Fibroblast of skin of left quadriceps (primary cell): ENCODE data around the gene NEURL1.
A peak's percentile ranks its signal among the peaks of the same experiment; 100 is the strongest.
"Not testable (repeated sequence)": the region's sequence is repeated elsewhere in the genome, so short reads cannot be mapped to it uniquely, and the experiment has no call there.

ENCODE experiments used
- DNase-seq, 2 experiments: peaks; one replicate each; pipeline ENCODE4 v3.0.0-alpha.2; 2013; ENCODE audit warnings: low read depth in 2 of 2

Gene NEURL1

GRCh38 chr10:103607051-103607450 lies 113.5 kb downstream of the NEURL1 start:
- not testable (repeated sequence) for DNase-seq

- not testable (repeated sequence) for DNase-seq
These were observed 114.6 kb downstream of the NEURL1 start for GRCh38 chr10:103608056-103608455.

GRCh38 chr10:103609231-103610082 lies 116.0 kb downstream of the NEURL1 start:
- DNase-seq = no peak

- no peak for DNase-seq
These were observed 116.6 kb downstream of the NEURL1 start for GRCh38 chr10:103610083-103610472.

GRCh38 chr10:103610921-103611511 lies 117.5 kb downstream of the NEURL1 start:
- DNase-seq = no peak

DNA sequence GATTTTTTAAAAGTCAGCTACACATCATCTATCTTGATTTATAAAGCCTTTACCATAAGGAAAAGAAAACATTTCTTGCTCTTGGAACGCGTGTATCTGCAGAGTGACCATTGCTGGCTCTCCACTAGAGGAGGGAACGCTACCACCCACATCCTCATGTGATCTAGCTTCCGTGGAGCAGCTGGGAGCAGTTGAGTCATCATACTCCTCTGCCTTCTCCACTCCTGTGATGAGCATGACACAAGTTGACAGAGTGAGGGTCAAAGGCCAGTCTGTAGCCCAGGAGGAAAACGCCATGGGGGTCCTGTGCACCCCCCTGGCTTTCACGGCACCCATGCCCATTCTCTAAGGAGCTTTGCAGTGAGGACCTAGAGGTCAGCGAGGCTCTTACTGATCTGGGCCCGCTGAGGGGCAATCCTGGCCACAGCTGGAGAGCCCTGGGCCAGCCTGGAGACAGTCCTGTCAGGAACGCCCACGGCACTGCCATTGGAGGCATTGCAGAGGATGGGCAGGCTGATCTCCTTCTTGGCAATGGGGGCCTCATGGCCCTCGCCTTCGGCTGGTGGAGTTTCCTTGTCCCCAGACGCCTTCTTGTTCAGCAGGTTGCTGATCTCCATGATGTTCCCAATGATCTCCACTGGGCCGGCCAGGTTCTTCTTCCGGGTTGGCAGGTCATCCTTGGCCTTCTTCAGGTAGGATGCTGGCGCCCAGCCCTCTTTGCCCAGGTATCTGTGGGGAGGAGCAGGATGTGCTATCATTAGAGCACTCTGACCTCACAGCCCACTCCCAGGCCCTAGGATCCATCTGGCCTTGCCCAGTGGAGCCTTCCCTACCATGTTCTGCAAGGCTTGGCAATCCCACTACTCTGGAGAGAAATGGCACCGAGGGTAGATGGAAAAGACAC lies 119.2 kb downstream of the NEURL1 start:
- no peak for DNase-seq

DNA sequence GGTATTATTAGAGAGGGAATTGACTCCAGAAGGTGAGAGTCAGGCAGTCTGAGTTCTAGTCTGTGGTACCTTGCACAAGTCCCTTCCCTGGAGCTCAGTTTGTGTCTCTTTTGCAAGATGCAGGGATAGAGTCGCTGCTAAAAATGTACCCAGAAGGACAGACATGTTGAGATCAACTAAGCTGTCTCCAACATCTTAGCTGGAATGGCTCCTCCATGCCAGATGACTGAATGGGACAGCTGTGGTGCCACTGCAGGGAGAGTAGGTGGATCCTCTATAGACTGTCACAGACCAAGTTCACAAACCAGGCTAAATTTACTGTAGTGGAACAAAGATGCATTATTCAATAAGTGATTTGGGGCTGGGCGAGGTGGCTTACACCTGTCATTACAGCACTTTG lies 120.1 kb downstream of the NEURL1 start:
- DNase-seq = no peak

DNA sequence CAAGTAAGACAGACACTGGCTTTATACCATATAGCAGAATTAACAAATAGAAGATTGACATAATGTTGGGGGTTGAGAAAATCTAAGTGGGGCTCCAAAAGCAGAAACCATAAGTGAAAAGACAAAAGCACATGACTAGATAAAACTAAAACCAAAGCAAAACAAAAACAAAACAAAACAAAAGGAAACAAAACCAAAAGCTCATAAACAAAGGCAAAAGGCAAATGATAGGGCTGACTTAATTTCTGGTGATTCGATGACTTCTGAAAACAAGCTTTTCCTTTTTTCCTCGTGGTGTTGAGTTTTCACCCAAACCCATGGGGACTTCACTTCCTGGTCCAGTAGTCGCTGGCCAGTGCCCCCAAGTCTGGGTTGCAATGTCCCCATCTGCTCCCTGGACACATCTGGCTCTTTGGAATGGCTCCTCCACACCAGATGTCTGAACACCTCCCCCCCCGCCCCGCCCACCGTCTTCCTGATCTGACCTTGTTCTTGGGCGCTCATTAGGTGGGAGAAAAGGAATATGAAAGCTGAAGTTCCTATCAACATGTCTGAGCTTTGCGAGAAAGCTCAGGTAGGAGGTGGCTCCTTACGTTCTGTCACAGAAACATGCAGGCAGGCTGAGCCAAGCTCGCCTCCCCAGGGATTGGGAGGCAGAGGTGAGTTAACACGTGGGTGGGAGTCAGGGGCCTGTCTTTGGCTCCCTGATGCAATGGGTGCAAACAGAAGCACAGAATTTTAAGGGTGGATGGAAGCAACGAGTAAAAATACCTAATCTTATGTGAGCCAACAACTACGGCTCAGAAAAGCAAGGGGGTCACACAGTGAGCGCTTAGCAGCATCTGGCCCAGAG lies 121.0 kb downstream of the NEURL1 start:
- DNase-seq = no peak

- peak; percentile 72 to 73 for DNase-seq
These were observed 123.4 kb downstream of the NEURL1 start for GRCh38 chr10:103616705-103617601.

- no peak for DNase-seq
These were observed 124.3 kb downstream of the NEURL1 start for GRCh38 chr10:103617602-103618385.

DNA sequence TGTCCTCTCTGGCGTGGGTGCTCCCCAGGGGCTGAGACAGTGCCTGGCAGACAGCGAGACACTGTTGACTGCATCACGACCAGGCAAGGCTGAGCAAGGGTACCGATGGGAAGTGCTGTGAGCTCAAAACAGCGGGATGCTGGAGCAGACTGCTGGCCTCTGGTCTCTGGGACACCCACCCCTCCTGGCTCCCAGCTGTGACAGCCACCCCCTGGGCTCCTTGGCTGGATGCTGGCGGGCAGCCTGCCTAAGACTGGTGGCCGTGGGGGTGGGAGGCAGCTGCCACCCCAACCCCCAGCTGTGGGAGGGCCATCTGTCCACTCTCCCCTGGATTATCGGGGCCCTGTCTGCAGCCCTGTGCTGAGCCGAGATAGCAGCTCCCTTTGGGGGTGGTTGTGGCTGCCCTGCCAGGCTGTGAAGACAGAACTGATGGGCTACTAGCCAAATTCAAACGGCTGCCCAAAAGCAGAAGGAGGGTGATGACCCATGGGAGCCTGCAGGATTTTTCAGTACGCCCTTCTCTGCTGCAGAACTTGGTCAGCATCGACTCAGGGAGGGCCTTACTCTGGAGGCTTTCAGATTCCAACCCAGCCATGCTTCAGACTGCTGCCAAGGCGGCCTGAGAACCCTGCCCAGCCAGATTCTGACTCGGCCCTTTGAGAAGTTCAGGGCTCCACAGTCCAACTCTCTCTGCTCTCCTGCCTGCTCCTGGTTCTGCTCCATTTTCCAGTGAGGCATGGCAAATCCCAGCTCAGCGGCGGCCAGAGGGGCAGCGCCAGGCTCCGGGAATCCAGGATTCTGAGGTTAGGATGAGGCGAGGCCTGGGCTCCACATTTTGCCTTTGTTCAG lies 125.3 kb downstream of the NEURL1 start:
- no peak for DNase-seq

DNA sequence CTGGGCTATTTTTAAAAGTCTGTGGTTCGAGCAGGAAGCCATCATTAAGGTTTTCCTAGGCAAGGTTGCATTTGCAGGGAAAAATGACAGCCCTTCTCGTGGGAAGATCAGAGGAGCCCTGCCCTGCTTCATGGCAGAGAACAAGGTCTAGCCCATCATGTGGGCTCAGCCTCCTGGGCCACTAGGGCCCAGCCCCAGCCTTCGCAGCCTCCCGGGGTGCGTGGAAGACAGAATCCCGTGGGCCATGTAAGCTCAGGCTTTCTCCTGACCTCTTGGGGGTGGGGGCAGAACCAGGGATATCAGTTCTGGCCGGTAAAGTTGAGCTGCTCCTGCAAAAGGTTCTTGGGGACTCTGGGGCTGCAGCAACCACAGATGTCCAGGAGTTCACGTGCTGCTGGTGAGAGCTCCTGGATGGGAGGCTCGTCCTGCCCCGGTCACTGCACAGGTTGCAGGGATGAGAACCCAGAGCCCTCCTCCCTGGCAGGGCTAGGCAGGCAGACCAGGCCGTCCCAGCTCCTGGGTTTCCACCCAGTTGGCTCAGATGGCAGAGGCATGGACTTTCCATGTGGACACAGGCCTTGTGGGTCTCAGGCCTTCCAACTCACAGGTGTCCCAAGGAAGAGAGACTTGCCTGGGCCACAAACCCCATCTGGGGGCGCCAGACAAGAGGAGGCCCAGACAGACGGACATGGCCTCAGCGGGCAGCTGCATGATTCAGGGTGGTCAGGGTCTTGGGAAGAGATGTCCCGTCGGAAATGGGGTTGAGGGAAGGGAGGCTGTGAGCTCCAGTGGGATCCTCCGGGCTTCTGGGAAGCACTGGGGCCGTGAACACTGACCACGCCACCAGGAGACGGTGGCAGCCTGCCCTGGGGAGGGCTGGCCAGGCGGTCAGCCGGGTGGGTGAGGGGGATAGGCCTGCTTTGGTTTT lies 126.2 kb downstream of the NEURL1 start:
- no peak for DNase-seq

DNA sequence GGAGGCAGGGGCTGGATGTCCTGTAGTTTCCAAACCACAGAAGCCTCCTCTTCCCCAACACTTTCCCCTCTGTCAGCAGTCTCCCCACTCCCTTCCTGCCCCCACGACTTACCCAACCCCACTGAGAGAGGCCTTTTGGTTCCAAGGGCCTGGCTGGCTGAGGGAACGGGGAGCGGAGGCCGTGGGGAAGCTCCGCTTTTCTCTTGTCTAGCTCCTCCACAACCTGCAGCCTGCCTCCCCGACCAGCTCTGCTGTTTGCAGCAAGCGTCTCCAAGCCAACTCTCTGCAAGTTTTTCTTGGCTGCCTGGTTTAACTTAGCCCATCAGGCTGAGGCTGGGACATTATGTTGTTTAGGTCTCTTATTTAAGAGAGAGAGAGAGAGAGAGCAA lies 126.8 kb downstream of the NEURL1 start:
- no peak for DNase-seq

DNA sequence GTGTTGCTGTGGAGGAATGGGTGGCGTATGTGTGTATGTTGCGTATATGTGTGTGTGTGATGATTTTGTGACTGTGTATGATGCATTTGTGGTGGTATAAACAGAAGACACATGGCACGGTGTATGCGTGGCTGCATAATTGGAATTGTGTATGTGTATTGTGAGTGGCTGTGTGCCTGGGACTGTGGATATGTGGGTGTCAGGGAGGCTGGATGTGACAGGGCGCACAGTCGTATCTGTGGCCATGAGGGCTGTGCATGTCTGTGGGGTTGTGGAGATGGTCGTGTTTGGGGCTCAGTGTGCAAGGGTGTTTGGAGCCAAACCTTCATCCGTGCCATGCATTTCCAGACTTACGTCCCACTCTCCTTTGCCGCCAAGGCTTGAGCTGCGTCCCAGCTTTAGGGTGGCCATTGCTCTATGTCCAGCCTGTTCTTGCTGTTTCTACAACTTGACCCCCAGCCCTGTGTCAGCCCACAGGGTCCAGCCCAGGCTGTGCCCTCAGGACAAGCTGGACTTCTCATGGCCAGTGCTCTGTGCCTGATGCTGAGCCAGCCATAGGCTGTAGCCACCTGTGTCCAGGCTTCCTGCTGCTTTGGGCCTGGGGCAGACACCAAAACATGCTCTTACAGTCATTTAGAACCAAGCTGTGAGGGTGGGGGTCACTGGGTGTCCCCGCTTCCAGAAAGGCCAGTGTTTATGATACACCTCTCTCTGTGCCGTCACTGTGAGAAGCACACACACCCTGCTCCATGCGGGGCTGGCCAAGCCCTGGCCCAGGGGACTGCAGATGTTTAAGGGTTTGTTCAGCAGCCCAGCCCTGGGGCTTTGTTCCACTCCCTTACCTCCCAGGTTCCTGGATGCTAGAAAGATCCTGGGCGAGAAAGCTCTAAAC lies 127.6 kb downstream of the NEURL1 start:
- no peak for DNase-seq

DNA sequence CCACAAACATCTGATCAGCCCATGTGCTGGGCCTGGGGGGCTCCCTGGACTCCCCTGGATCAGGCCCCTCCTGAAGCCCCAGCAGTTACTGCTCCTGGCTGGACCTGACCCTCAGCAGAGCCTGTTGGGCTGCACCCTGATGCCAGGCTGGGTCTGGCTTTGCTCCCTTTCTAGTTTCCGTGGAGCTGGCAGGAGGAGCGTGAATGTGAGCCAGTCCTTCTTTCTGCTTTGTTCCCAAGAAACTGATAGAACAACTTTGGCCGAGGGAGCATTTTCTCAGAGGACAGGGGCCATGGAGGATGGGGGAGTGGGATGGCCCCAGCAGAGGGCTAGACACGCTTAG lies 128.2 kb downstream of the NEURL1 start:
- DNase-seq = no peak

GRCh38 chr10:103622286-103622685 lies 128.8 kb downstream of the NEURL1 start:
- DNase-seq = no peak
